Fibroblast of the conjunctiva (primary cell): Measurements from ENCODE around the gene SESN3.
A peak's percentile ranks its signal among the peaks of the same experiment; 100 is the strongest.
"Not testable (repeated sequence)": the region's sequence is repeated elsewhere in the genome, so short reads cannot be mapped to it uniquely, and the experiment has no call there.

Experiments
- DNase-seq: peaks from one replicate; pipeline ENCODE4 v3.0.0-alpha.2; 2010; ENCODE audit warnings: low read depth

SESN3 gene

DNA sequence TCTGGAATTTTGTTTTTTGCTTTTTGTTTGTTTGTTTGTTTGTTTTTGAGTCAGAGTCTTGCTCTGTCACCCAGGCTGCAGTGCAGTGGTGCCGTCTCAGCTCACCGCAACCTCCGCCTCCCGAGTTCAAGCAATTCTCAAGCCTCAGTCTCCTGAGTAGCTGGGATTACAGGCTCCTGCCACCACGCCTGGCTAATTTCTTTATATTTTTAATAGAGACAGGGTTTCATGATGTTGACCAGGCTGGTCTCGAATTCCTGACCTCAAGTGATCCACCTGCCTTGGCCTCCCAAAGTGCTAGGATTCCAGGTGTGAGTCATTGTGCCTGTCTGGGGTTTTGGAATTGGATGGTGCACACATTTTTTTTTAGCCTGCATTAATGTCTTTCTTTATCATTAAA is 20.9 kb upstream of the SESN3 start:
- not testable (repeated sequence) for DNase-seq

DNA sequence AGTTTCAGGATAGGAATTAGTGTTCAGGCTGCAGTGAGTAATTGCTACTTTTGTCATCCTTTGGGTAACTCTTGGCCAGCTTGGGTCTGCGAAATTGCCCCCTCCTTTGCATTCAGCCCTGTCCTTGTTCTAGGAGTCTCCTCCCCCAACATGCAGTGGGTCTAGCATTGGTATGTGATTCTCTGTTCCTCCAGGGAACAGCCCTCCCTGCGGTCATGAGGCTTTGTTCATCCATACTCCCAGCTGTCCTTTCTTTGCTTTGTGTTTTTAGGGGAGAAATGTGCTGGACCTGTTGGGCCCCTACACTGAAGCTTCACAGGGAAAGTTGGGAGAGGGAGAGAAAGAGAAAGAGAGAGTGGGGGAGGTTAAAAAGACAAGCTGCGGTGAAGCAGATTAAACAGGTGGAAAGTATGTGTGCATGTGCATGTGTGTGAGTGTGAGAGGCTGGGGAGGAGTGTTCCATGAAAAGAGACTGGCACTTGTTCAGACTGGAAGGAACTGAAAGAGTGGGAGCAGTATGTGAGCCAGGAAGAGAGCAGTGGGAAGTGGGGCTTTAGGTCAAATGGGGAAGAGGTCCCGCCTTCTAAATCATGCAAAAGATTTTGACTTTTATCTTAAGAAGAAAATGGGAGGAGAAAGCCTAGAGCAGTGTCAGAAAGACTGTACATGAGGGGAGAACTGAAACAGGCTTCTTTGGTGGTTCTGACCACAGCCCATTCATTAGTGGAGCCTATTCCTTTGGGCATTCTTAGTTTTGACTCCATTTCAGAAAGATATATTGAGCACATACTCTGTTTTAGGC is 17.9 kb upstream of the SESN3 start:
- DNase-seq = no peak

DNA sequence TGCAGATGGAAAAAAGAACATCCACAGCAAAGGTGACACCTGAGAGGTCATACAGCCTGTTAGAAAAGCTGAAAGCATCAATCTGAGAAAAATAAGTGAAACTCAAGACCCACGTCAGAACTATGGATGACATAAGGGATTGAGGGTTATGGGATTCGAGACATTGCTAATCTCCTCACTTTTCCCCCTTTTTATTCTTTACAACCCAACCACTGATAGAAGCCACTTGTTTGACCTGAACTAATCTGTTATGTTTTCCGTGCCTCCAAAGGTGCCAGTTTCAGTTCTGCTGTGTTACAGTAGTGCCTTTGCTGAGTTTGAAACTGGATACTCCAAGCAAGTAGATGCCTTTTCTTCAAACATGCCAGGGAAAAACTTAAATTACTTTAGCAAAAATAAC is 16.9 kb upstream of the SESN3 start:
- no peak for DNase-seq

DNA sequence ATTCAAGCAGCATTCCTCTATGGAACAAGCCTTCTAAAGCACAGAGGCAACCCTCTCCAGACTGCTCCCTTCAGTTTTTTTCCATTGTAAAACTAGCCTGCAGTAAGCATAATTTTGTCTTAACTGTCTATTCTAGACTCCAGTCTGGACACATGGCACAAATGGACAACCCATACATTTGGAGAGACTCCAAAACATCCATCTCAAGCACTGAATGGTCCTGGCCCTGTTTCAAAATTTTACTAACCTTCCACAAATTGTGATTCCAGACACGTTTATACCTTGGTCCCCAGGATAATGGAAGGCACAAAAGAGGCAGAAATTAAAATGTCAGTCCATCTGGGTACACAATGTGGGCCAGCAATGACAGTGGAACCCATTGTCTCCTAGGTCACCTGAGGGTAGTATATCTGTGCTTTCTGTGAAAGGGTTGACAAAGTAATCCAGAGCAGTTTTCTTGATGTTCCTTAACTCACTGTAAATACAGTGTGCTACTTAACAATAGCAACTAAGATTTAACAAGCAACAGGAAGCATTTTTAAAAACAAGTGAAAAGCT is 16.2 kb upstream of the SESN3 start:
- DNase-seq = no peak

GRCh38 chr11:95245581-95245980 is 14.6 kb upstream of the SESN3 start:
- no peak for DNase-seq

GRCh38 chr11:95245038-95245437 is 14.0 kb upstream of the SESN3 start:
- DNase-seq = peak; percentile 27

DNA sequence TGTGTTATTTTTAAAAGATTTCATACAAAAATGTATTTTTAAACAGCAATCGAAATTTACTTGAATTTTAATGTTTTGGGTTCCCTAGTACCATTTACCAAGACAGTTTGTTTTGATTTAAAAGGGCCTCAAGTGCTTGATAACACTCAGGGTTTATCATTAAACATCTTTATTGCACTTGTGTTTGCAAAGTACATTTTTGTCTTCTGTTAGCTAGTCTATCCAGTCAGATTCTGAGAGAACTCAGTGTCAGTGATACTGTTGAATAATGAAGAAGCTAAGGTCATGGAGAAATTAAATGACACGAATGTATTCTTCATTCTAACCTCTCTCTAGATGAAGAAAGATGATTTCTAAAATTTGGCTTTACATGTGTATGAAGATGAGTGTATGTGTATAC is 12.7 kb upstream of the SESN3 start:
- DNase-seq = no peak

GRCh38 chr11:95242845-95243605 is 12.0 kb upstream of the SESN3 start:
- no peak for DNase-seq

DNA sequence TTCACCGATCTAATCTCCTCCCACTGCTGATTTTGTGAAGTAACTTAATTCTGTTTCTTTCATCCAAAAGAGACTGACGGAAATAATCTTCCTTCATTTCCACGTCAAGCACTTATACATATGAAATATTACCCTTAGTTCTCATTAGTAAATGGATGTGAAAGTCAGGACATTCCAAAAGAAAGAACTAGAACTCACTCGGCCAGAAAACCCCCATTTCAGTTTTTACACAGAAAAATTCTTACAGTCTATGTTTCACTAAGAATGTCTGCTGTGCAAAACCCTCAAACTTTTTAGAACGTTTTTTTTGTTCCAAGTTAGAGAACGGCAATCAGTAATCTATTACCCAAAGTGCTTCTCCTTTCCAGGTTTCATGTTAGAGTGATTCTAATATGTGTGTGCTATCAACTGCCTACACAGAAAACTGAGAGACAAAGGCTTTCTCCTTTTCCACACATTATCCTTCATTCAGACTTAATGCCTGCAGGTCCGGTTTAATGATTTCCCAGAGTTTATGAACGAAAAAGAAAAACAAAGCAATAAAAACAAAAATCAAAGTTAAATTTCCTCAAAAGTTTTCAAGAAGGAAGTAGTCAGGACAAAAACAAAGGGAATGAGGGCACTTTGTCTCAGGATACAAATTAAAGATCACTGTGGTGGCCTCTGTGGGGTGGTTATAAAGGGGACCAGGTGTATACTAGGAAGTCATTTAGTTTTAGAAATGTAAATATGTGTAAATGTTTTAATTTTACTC is 11.3 kb upstream of the SESN3 start:
- no peak for DNase-seq

DNA sequence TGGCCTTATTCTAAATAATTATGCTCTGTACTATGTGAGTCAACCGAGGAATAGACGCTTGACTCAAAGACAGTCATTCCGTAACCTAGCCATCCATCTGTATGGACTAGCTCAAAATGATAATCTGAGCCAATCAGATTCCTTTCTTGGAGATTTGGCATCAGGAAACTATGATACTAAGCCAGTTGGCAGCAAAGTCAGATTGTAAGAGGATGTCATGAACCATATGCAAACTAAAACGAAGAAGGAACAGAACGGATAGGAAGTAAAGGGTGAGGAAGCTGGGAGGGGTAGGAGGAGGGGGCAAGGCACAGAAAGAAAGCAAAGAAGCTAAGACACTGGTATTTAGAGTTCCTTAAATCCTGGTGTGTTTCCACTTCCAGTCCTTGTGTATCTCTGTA is 10.7 kb upstream of the SESN3 start:
- DNase-seq = peak; percentile 27

GRCh38 chr11:95239871-95240649 is 9.1 kb upstream of the SESN3 start:
- no peak for DNase-seq

DNA sequence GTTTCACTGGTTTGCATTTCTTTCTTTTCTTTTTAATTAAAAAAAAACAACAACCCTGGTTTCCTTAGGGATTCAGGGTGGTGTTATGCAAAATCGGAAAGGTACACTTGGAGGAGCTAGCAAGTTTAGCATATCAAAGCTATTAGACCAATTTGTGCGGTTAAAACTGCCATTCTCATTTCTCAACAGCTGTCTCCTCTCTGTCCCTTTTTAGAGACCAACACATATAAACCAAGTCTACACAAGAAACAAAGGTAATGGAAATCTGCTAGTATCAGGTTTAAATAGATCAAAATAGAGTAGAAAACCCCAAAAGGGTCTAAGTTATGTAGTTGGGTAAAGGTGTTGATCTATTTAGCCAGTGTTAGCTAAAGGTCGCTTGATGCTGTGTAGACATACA is 1.7 kb upstream of the SESN3 start:
- no peak for DNase-seq

- DNase-seq = peak; percentile 30
Observed at GRCh38 chr11:95231881-95232605, 1.0 kb upstream of the SESN3 start.

- DNase-seq = no peak
Observed at GRCh38 chr11:95230810-95231126, 234 bp downstream of the SESN3 start.

DNA sequence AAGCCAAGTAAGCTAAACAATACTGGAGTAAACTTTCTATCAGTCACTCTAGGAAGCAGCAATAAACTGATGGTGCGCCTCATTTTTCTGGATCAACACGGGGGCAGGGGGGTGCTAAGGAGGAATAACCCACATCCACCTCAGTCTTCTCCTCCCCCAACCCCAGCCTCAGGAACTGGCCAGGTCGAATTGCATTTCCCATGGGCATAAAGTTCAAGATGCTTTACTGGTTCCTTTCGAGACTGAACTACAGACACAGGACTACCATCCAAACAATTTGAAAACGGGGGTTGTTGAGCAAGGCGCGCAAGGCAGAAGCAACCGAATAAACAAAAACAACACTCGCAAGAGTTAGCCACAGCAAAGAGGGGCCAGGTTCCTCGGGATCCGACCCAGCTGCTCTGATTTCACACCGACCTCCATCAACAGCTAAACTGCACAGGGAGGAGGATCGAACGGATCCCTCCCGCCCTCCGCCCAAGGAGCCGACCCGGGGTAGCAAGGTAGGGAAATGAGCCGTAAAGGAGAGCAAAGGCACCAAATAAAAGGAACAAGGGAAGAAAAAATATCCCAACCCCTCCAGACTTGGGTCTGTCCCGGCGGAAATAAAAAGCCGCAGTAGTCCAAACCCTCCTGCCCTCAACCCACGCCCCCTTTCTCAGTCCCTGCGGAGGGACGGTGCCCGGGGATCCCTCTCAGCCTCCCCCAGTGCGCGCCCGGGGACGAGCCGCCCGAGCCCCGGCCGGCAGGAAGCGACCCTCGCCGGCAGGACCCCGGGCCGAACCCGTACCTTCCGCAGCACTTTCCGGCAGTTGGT is 801 bp downstream of the SESN3 start:
- no peak for DNase-seq

DNA sequence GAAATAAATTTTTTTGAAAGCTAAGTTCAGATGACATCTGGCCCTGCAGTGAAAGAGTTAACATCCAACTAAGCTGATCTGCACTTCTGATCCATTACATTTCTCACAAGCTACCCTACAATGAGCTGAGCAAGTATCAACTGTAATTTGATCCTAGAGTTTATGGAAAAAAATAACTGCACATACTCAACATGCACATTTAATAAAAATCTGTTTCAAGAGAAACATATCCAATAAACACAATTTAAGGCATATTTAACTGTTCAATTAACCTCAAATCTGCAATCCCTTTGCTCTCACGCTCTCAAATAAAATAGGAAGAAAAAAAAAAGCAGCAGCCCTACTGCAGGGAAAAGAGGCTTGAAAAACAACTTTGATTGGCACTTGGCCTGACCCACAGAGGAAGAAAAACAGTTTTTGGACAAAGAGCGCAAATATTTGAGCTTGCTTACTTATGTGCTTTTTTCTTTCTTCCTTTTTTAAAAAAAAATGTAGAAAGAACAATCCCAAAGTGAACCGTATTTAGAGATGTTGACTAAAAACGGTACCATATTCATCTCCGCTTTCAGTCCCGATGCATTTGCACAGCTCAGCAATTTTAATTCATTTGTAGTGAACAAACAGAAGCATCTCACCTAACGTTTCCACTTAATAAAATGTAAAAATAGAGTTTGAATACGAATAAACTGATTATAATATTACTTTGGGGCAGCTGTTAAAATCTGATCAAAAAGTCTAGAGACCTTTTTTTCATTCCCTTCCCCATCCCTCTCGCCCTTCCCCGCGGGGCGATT is 1.6 kb downstream of the SESN3 start:
- DNase-seq = no peak

DNA sequence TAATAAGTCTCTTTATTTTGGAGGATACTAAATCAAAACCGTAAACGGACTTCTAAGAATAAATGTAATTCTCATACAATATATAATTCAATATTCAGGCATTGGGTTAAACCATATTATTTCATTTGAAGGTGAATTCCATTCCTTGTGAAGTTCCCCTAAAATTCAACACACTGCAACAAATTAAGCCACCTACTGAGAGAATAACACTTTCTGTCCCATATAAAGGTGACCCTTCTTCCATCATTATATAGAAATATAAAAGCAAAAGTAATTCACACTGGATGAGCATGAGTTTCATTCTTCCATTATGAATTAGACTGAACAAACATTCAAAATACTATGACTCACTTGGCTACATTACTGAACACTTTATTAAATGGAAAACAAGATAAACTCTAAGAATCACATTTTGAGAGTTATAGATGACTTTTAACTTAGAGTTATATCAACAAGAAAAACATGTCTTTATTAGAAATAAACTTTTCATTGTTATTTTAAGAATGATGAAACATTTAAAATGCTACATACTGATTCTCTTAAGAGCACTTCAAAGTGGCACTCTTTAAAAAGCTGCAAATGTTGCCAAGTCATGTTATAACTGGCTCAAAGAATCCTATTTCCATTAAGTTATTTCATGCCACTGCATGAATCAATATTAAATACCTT is 2.8 kb downstream of the SESN3 start:
- DNase-seq = no peak

- not testable (repeated sequence) for DNase-seq
Observed at GRCh38 chr11:95227060-95227459, 3.9 kb downstream of the SESN3 start.

DNA sequence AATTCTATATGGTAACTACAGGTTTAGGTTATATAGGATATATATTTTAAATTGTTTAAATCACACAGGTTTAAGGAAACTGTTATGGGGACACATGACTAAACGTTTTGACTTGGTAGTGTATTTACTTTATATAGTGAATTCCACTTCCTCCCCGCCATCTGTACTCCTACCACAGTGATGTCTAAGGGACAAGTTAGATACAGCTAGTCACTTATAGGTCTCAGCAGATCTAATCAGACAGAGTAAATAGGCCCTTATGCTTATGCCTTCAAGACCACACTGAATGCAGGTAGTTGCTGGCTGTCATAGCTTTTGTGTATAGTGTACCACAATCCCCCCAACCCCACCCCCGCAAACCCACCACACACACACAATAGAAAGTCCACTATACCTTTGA is 8.2 kb downstream of the SESN3 start:
- no peak for DNase-seq
